ENCODE data around the gene NLGN2. TPM values are rescaled to one million over a fixed set of nuclear protein-coding genes. Genes with fewer than 3 reads are reported as not detected.

The NLGN2 gene
- total and polyA plus RNA-seq, 2 donors (not counting 1 experiment from before 2014, with no cell fraction given), result 0.52 to 3.4 TPM

GRCh38 chr17:7436556-7437368, 29.1 kb downstream of the NLGN2 start:
- Histone ChIP-seq H3K27me3 (replicated peaks in 1 of 4; ENCODE audit: control extremely low read depth in 1 of 4, control insufficient read depth in 3 of 4, insufficient read depth in 4 of 4, low read length in 3 of 4) (peaks cover 0 to 39% (median 28%) of the 10 kb centered on the region in 4 experiments), H3K9ac (ENCODE audit: low read length) (peak overlapping the region; percentile 81), H3K4me3 (ENCODE audit: control extremely low read depth in 1 of 5, extremely low read depth in 1 of 5, insufficient read depth in 1 of 5, low read depth in 2 of 5, low read length in 4 of 5) (peak overlapping the region in 4 of 5 experiments; percentile 77 to 85 (median 79)), H3K4me1 (ENCODE audit: control insufficient read depth in 2 of 2, insufficient read depth in 2 of 2, low read length in 2 of 2) (peaks cover 51 to 53% of the 10 kb centered on the region in 2 donors), H3K79me2 (ENCODE audit: control insufficient read depth, insufficient read depth, low read length) (peaks cover 27% of the 10 kb centered on the region), H4K20me1 (ENCODE audit: control insufficient read depth, insufficient read depth, low read length, poor library complexity, severe bottlenecking) (peaks cover 49% of the 10 kb centered on the region), H3K4me2 (replicated peaks; ENCODE audit: low read depth, low read length, poor library complexity, severe bottlenecking) (peak overlapping the region; percentile 93), H3K36me3 (replicated peaks in 1 of 2; ENCODE audit: control extremely low read depth in 1 of 2, control insufficient read depth in 1 of 2, extremely low read depth in 1 of 2, insufficient read depth in 2 of 2, low read length in 1 of 2) (no peaks in the 10 kb centered on the region), H2AFZ (ENCODE audit: insufficient read depth, low read depth, low read length, poor library complexity, severe bottlenecking) (no peak overlapping the region), H3K9me3 (ENCODE audit: control extremely low read depth in 1 of 3, control insufficient read depth in 2 of 3, insufficient read depth in 1 of 3, low read length in 2 of 3) (peaks cover 0 to 34% (median 0%) of the 10 kb centered on the region in 3 donors), H3K27ac (ENCODE audit: low read length in 2 of 2) (peak overlapping the region; percentile 12 to 80)
- CTCF ChIA-PET, result interaction anchor here (0.6 to 4.2 kb wide), 45 partner anchors 9 to 251 kb away, joined by 3 to 43 read pairs (median 5); partner anchors contain the start of genes ACAP1, CD68, CHRNB1 and MPDU1
- Mint-ChIP-seq H3K4me1 (peaks cover 48% of the 10 kb centered on the region), H3K4me3 (peak overlapping the region; percentile 96), H3K27ac (peak overlapping the region; percentile 94), H3K27me3 (peaks cover 32% of the 10 kb centered on the region), H3K9me3 (ENCODE audit: insufficient read depth) (no peaks in the 10 kb centered on the region)
- intact Hi-C loops (cut with micrococcal nuclease), result loop anchor here (5.0 kb wide), 2 partner anchors 399 to 1949 kb away; partner anchors contain the start of genes DERL2, MIS12 and SLC16A13
- peak; percentile 52 for ATAC-seq (ENCODE audit: low read depth)
- TF ChIP-seq, protein P1, sequence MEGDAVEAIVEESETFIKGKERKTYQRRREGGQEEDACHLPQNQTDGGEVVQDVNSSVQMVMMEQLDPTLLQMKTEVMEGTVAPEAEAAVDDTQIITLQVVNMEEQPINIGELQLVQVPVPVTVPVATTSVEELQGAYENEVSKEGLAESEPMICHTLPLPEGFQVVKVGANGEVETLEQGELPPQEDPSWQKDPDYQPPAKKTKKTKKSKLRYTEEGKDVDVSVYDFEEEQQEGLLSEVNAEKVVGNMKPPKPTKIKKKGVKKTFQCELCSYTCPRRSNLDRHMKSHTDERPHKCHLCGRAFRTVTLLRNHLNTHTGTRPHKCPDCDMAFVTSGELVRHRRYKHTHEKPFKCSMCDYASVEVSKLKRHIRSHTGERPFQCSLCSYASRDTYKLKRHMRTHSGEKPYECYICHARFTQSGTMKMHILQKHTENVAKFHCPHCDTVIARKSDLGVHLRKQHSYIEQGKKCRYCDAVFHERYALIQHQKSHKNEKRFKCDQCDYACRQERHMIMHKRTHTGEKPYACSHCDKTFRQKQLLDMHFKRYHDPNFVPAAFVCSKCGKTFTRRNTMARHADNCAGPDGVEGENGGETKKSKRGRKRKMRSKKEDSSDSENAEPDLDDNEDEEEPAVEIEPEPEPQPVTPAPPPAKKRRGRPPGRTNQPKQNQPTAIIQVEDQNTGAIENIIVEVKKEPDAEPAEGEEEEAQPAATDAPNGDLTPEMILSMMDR (IDR thresholded peaks at IDR 0.05), result peak; percentile 82
- no peak for TF ChIP-seq EZH2 (IDR thresholded peaks at IDR 0.05; ENCODE audit: borderline replicate concordance, insufficient read depth, low read depth, low read length, poor library complexity, severe bottlenecking)
- 21% methylated on average over 92 of the region's 92 CpGs for WGBS (ENCODE audit: insufficient coverage)
- DNase-seq, result peak; percentile 87
- POLR2A ChIA-PET, result interaction anchor here (0.8 to 3.2 kb wide), 13 partner anchors 33 to 250 kb away, joined by 3 to 27 read pairs (median 3); partner anchors contain the start of genes GPS2, POLR2A, SENP3 and SLC35G6
